IPS-15b (cell line): Measurements from ENCODE around the gene MCAT.
A peak's percentile ranks its signal among the peaks of the same experiment; 100 is the strongest.

Source experiments
- H3K27me3 ChIP-seq: one replicate; pipeline ENCODE4 v1.6.1; 2013; ENCODE audit warnings: low read length; ENCODE audit not compliant: control insufficient read depth, insufficient read depth
- H3K36me3 ChIP-seq: one replicate; pipeline ENCODE4 v1.6.1; 2013; ENCODE audit warnings: low read length; ENCODE audit not compliant: control insufficient read depth, insufficient read depth
- H3K4me1 ChIP-seq: one replicate; pipeline ENCODE4 v1.6.1; 2013; ENCODE audit warnings: mild to moderate bottlenecking, low read length; ENCODE audit not compliant: control insufficient read depth, insufficient read depth
- H3K4me3 ChIP-seq: one replicate; pipeline ENCODE4 v1.5.1; 2013; ENCODE audit warnings: low read depth, low read length
- H3K9ac ChIP-seq: one replicate; pipeline ENCODE4 v1.6.1; 2013; ENCODE audit warnings: low read depth, mild to moderate bottlenecking, low read length
- H3K9me3 ChIP-seq: one replicate; pipeline ENCODE4 v1.6.1; 2013; ENCODE audit warnings: mild to moderate bottlenecking, low read length; ENCODE audit not compliant: control insufficient read depth, insufficient read depth

MCAT gene

DNA sequence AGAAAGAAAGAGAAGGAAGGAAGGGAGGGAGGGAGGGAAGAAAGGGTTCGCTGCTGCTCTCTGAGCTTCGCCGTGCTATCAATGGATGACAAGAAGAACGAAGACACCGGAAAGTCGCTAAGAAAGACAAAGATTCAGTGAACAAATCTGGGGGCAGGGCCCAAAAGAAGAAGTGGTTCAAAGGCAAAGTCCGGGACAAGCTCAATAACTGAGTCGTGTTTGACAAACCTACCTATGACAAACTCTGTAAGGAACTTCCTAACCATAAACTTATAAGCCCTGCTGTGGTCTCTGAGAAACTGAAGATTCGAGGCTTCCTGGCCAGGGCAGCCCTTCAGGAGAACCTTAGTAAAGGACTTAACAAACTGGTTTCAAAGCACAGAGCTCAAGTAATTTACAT is 51.1 kb downstream of the MCAT start:
- Histone ChIP-seq H3K9me3 (peaks cover 3% of the 10 kb centered on the region), H3K36me3 (no peaks in the 10 kb centered on the region), H3K4me1 (no peaks in the 10 kb centered on the region), H3K9ac (no peak overlapping the region), H3K4me3 (no peak overlapping the region), H3K27me3 (no peaks in the 10 kb centered on the region)

DNA sequence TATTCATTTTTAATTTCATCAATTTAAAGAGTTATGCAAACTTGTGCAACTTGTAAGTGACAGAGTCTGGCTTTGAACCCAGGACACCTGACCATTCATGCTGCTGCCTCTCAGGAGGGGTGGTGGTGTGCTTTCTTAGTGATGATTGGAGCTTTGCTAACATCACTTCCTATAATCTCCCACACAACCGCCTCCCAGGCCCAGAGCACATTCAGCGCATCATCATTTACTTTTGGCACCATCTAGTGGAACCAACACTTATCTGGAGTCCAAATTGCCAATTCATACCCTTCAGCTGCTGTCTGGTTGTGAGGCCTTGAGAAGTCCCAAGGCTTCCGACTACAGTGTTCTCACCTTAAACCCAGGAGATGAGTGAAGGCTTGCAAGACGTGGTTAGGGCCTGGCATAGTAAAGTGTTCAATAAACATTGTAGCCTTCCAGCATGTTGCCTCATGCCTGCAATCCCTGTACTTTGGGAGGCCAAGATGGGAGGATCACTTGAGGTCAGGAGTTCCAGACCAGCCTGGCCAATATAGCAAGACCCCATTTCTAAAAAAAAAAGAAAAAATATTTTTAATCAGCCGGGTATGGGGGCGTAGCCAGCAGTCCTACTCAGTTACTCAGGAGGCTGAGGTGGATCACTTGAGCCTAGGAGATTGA is 52.9 kb downstream of the MCAT start:
- H3K36me3 ChIP-seq, result no peaks in the 10 kb centered on the region
- H3K9ac ChIP-seq, result no peak overlapping the region
- no peaks in the 10 kb centered on the region for H3K27me3 ChIP-seq
- no peaks in the 10 kb centered on the region for H3K9me3 ChIP-seq
- H3K4me1 ChIP-seq, result no peaks in the 10 kb centered on the region
- H3K4me3 ChIP-seq, result no peak overlapping the region

GRCh38 chr22:43088984-43089717 is 54.0 kb downstream of the MCAT start, which contains the start of gene TTLL1:
Gene TTLL1 (minus strand): TSS chr22:43089391. CDS start chr22:43075586, 13,805 bp downstream.
- Histone ChIP-seq H3K9ac (peak within 1 kb of the TSS; percentile 56), H3K27me3 (no peaks in the 10 kb centered on the region), H3K9me3 (no peaks in the 10 kb centered on the region), H3K4me3 (peak within 1 kb of the TSS; percentile 90), H3K36me3 (no peaks in the 10 kb centered on the region), H3K4me1 (no peaks in the 10 kb centered on the region)

DNA sequence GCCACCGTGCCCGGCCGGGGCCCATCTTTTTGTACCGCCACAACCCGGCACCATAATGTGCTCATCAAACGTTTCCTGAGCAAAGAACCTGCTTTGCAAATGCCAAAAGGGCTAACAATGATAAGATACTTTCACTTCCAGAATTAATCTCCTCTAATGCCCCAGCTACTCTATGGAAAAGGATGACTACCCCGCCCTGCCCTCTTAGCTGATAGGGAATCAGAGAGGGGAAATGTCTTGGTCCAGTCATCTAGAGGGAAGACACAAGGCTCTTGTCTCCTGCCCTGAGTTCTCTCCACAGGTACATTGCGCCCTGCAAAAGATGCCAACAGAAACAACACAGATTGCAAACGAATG is 54.6 kb downstream of the MCAT start:
- H3K36me3 ChIP-seq, result no peaks in the 10 kb centered on the region
- H3K4me1 ChIP-seq, result no peaks in the 10 kb centered on the region
- H3K4me3 ChIP-seq, result peak overlapping the region; percentile 90

GRCh38 chr22:43085658-43086606 is 57.3 kb downstream of the MCAT start:
- Histone ChIP-seq H3K36me3 (no peaks in the 10 kb centered on the region), H3K27me3 (no peaks in the 10 kb centered on the region), H3K9me3 (no peaks in the 10 kb centered on the region), H3K4me3 (no peak overlapping the region), H3K4me1 (no peaks in the 10 kb centered on the region), H3K9ac (no peak overlapping the region)

More for the DNA sequence above, 54.6 kb downstream of the MCAT start:
- H3K9ac ChIP-seq, result peak overlapping the region; percentile 56
- no peaks in the 10 kb centered on the region for H3K27me3 ChIP-seq
- H3K9me3 ChIP-seq, result no peaks in the 10 kb centered on the region
